NCI-H1105 (cell line): ENCODE measurements around the gene ITPRID2.
"Not testable (repeated sequence)": the region's sequence is repeated elsewhere in the genome, so short reads cannot be mapped to it uniquely, and the experiment has no call there.

Experiments
- DNase-seq: peaks from one replicate; lab custom pipeline; 2025; lab: John Stamatoyannopoulos, UW

ITPRID2 gene

GRCh38 chr2:181961167-181961566, 69.6 kb downstream of the ITPRID2 start:
- DNase-seq = not testable (repeated sequence)

GRCh38 chr2:181962142-181962541, 70.6 kb downstream of the ITPRID2 start:
- no peak for DNase-seq

- no peak for DNase-seq
Measured at GRCh38 chr2:181970160-181970794, 78.7 kb downstream of the ITPRID2 start.

GRCh38 chr2:181971032-181971431, 79.5 kb downstream of the ITPRID2 start:
- no peak for DNase-seq

GRCh38 chr2:181972431-181973170, 81.1 kb downstream of the ITPRID2 start:
- no peak for DNase-seq

GRCh38 chr2:181973171-181973783, 81.7 kb downstream of the ITPRID2 start:
- DNase-seq = no peak

- DNase-seq = no peak
Measured at GRCh38 chr2:181977661-181978350, 86.3 kb downstream of the ITPRID2 start.

GRCh38 chr2:181978351-181979150, 87.0 kb downstream of the ITPRID2 start:
- no peak for DNase-seq
